ENCODE data around the gene SMIM28. TPM values are rescaled to one million over a fixed set of nuclear protein-coding genes. Genes with fewer than 3 reads are reported as not detected.
"Not testable (repeated sequence)": the region's sequence is repeated elsewhere in the genome, so short reads cannot be mapped to it uniquely, and the experiment has no call there.

SMIM28 gene
- total RNA-seq, 2 donors from 2014 or later = 0.42 TPM; not detected in 1

- intact Hi-C loops (cut with DNase I, micrococcal nuclease) = no loop called here
- no peak for ATAC-seq
- DNase-seq = no peak
Measured at GRCh38 chr6:138422861-138423260, 45.2 kb downstream of the SMIM28 start.

DNA sequence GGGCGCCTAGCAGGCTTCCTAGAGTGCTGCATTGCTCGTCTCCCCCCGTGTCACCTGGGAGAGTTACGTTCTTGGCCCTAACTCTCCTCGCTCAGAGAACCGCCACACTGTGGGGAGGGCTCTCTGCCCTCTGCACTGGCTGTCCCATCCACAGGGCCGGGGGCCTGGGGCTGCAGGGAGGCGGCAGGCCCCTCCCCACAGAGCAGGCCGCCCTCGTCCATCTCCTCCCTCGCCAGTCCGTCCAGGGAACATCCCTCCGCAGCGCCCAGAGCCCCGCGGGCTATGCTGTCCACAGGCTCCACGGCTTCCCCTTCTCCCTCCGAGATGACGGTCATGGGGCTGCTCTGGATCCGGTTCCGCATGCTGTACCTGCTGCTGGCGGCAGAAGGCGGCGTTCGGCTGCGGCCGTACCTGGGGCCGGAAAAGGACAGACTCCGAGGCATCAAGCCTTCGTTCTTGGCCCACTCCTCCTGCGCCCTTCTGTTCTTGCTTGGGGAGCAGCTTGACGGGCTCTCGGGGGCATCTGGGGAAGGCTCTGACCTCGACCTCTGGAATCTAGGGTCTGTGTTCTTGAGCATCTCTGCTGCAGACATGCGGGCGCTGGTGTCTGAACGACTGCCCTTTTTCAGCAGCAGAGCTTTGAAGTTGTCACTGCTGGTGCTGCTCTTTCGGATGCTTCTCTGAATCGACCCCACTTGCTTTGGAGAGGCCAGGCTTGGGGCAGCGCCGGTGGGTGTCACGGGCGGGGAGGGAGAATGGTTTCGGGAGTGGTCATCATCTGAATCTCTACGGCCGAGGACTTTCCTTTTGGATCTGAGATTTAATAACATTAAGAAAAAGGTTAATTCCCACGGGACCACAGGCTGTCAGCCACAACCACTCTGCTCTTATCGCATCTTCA is 46.5 kb downstream of the SMIM28 start:
- DNase-seq (no peak), ATAC-seq (peak; percentile 10)
- intact Hi-C loops (cut with DNase I, micrococcal nuclease) = no loop called here

- intact Hi-C loops (cut with DNase I, micrococcal nuclease) = loop anchor here in 1 of 2 donors (5.0 kb wide), 2 partner anchors 92 to 172 kb away; no protein-coding TSS in a partner anchor
- DNase-seq, ATAC-seq: not testable (repeated sequence)
Measured at GRCh38 chr6:138425256-138425655, 47.6 kb downstream of the SMIM28 start.

DNA sequence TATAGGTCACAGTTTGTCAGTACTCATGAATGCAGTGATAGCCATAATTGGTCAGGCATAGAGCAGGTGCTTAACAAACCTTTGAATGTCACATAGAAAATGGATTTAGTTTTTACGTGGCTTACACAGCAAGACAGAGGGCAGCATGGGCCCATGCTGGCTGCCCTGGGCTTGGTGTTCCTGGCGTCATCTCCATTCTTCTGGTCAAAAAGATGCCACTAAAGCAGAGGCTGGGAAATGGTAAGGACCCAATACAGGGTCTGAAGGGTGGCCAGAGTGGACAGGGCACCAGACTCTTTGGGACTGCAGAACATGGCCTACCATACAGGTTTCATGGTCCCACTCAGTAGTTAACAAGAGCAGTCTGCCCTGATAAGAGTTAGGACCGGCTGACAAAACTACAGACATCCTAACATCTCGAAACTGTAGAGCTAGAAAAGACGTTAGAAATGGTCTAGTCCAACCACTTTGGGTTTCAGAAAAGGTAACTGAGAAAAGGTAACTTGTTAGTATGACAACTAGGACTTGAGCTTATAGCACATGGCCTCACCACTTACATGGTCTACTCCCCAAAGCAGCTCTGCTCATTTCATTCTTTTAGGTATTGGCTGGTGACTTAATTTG is 48.9 kb downstream of the SMIM28 start:
- ATAC-seq (no peak), DNase-seq (no peak)
- intact Hi-C loops (cut with DNase I, micrococcal nuclease) = loop anchor here in 1 of 2 donors (5.0 kb wide), 2 partner anchors 91 to 171 kb away; no protein-coding TSS in a partner anchor

DNA sequence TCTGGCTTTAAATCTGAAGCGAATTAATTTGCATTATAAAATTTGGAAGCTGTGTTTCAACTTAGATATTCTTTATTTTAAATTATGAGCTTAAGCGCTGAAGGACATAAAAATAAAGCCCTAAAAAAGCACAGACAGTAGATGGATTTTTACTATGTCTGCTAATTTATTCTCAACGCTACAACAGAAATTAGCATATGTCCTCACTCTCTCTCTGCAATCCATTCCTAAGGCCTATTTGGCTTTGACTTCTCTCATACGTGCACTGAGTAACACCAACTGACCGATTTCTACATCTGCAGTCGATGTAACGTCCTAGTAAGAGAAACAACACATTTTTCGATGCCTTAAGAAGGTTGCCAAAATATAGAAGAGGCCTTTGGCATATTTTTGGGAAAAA is 50.0 kb downstream of the SMIM28 start:
- intact Hi-C loops (cut with DNase I, micrococcal nuclease) = loop anchor here in 1 of 2 donors (5.0 kb wide), 2 partner anchors 90 to 170 kb away; no protein-coding TSS in a partner anchor
- DNase-seq (no peak), ATAC-seq (no peak)

- DNase-seq (no peak), ATAC-seq (peak; percentile 55)
- intact Hi-C loops (cut with DNase I, micrococcal nuclease) = loop anchor here in 1 of 2 donors (5.0 kb wide), 2 partner anchors 88 to 168 kb away; no protein-coding TSS in a partner anchor
Measured at GRCh38 chr6:138428944-138429598, 51.4 kb downstream of the SMIM28 start.

DNA sequence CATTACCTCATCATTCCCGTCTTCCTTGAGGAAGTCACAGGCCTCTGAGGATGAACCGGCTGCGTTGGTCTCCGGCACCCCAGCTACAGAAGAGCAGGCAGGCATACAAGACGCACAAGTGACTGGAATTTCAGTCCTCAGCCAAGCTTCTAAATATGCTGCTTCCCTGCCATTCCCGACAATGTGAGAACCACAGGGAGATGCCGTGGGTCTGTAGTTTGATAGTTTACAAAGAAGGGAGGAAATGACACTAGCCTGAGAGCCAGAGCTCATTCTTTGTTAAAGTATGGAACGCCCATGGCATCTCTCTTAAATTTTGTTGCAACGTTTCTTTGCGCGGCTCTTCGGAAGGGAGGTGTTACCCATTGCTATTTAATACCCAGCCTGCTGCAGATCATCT is 52.1 kb downstream of the SMIM28 start:
- no peak for DNase-seq
- no peak for ATAC-seq
- intact Hi-C loops (cut with DNase I, micrococcal nuclease) = loop anchor here (5.0 to 10.0 kb wide), 3 partner anchors 85 to 168 kb away; no protein-coding TSS in a partner anchor

DNA sequence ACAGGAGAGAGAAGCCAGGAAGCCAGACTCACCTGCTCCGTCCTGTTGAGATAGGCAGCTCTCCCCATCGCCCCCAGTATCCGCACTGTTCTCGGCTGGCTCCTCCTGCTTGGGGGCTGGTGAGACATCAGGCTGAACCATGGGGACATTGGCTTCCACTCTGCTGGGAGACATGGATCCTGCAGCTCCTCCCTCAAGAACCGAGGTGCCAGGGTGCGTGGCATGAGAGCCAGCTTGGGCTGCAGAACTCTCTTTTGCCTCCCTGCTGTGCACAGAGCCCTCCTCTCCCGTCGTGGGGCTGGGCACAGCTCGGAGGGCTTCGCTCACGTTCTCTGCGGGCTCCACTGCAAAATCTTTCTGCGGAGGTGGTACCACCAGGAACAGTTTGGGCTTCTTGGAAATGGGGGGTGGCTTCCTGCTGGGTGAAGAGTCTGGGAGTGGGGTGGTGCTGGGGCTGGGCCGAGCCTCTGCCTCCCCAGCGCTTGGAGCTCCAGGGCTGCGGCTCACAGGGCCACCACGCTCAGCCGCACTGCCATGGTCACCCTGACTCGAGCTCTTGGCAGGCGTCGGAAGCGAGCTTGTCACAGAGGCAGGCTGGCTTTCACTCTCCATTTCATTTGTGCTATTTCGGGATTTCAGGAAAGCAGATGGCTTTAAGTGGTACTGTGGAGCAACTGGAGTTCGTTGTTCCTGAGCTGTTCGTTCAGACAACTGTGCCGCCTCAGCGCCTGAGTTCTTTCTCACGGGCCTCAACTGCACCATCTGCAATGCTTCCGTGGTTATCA is 52.8 kb downstream of the SMIM28 start:
- intact Hi-C loops (cut with DNase I, micrococcal nuclease) = loop anchor here in 1 of 2 donors (10.0 kb wide), 1 partner anchor 84 kb away; no protein-coding TSS in a partner anchor
- DNase-seq (no peak), ATAC-seq (peak; percentile 3)

GRCh38 chr6:138431256-138432062 is 53.8 kb downstream of the SMIM28 start:
- ATAC-seq (peak; percentile 2), DNase-seq (no peak)
- intact Hi-C loops (cut with DNase I, micrococcal nuclease) = loop anchor here in 1 of 2 donors (10.0 kb wide), 1 partner anchor 83 kb away; no protein-coding TSS in a partner anchor

DNA sequence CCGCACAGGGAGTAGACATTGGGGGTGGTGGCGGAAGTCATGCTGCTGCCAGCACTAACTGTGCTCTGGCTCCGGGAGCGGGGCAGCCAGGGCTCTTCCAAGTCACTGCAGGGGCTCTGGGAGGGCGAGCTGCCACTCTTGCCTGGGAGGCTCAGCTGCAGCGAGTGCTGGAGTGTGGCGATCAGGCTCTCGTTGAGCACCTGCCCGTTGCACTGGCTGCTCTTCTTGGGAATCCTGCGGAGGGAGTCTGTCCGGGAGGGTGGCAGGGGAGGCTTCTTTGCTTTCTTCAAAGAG is 54.3 kb downstream of the SMIM28 start:
- peak; percentile 7 for ATAC-seq
- DNase-seq = no peak
- intact Hi-C loops (cut with DNase I, micrococcal nuclease) = loop anchor here in 1 of 2 donors (10.0 kb wide), 1 partner anchor 83 kb away; no protein-coding TSS in a partner anchor

Other genes with a start within 250 kb of the SMIM28 start
- gene ARFGEF3, start 216.0 kb upstream of the SMIM28 start, total RNA-seq = 10 to 100 TPM; 19.1 to 24.8 TPM
- gene PBOV1, start 159.4 kb upstream of the SMIM28 start, total RNA-seq = not detected
- 10 to 100 TPM; 90.0 to 95.3 TPM for gene HEBP2, start 26.3 kb downstream of the SMIM28 start, total RNA-seq
- 100 to 1,000 TPM; 112 to 125 TPM for gene NHSL1, start 121.6 kb downstream of the SMIM28 start, total RNA-seq